SK-N-MC (cell line): ENCODE results near the gene NR4A3.

ENCODE experiments used
- DNase-seq: peaks from one replicate; pipeline ENCODE4 v3.0.0-alpha.2; 2011; ENCODE audit warnings: low read depth, low spot score
- H3K27ac ChIP-seq: fragments of 200-600 bp; sonication (generic); 2 replicates; pipeline ENCODE4 v1.5.1; 2016; ENCODE audit warnings: mixed run types
- H3K36me3 ChIP-seq: fragments of 200-600 bp; sonication (generic); 2 replicates; pipeline ENCODE4 v1.6.1; 2017; ENCODE audit warnings: antibody characterized with exemption, low read length, mixed read lengths; ENCODE audit not compliant: insufficient read depth
- H3K4me3 ChIP-seq: fragments of 200-600 bp; sonication (generic); 2 replicates; pipeline ENCODE4 v1.5.1; 2016
- H3K9ac ChIP-seq: fragments of 200-600 bp; sonication (generic); 2 replicates; pipeline ENCODE4 v1.8.0; 2017; ENCODE audit warnings: mixed run types, mixed read lengths; ENCODE audit not compliant: insufficient read length
- H3K9me3 ChIP-seq: fragments of 200-600 bp; sonication (generic); 2 replicates; pipeline ENCODE4 v1.6.1; 2017; ENCODE audit warnings: low read depth, mild to moderate bottlenecking, antibody characterized with exemption, low read length, moderate library complexity, mixed read lengths
- EZH2 ChIP-seq: fragments of 200-600 bp; sonication (generic); IDR thresholded peaks from one replicate; pipeline ENCODE4 v1.6.1; 2017; ENCODE audit warnings: antibody characterized with exemption
- FOXP2 ChIP-seq: optimal IDR thresholded peaks from 2 replicates; pipeline ENCODE3; 2011; ENCODE audit warnings: mild to moderate bottlenecking, moderate library complexity; ENCODE audit not compliant: insufficient read depth; ENCODE audit errors: extremely low read length, control extremely low read depth
- POLR2AphosphoS5 ChIP-seq: IDR thresholded peaks from 2 replicates; pipeline ENCODE4 v1.6.1; 2012; ENCODE audit warnings: mild to moderate bottlenecking, low read depth, low read length, borderline replicate concordance

Gene NR4A3

DNA sequence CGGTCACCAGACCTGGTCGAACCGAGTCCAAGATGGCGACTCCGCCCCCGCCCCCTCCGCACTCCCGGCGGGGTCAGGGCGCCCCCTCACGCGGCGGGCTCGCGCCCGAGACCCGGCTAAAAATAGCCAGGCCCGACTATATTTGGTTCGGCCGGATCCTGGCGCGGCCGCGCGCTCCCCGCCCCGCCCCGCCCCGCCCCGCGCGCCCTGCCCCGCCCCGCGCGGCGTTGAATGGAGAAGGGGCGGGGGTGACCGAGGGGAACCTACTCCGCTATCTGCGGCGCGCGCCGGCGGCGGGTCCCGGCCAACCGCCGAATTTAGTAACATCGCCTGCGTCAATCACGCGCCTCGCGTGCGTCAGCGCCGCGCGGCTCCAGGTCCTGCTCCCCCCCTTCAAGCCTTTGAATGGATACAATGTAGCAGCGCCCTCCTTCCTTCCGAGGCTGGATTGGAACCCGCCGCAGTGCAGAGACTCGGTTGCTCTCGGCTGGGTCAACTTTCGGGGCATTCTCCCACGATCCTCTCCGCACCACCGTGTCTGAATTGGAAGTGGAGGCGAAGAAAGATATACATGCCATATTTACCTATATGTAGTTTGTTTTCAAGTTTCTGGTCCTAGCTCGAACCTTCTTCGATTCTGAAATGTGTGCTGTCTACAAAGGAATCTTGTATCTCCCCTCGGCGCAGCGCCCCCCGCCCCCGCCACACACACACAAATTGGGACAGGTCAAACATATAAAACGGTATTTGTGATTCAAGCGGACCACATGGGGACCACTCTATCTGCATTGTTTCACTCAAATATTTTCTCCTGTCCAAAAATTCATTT, 1.6 kb upstream of the NR4A3 start:
- H3K27ac ChIP-seq, result peak overlapping the region; percentile 90
- no peaks in the 10 kb centered on the region for H3K9me3 ChIP-seq
- TF ChIP-seq FOXP2 (no peak), POLR2AphosphoS5 (peak; percentile 62; the same call in 1 of the 2 replicates)
- peak overlapping the region; percentile 89 for H3K9ac ChIP-seq
- H3K36me3 ChIP-seq, result no peaks in the 10 kb centered on the region
- peak overlapping the region; percentile 88 for H3K4me3 ChIP-seq
- DNase-seq, result no peak

DNA sequence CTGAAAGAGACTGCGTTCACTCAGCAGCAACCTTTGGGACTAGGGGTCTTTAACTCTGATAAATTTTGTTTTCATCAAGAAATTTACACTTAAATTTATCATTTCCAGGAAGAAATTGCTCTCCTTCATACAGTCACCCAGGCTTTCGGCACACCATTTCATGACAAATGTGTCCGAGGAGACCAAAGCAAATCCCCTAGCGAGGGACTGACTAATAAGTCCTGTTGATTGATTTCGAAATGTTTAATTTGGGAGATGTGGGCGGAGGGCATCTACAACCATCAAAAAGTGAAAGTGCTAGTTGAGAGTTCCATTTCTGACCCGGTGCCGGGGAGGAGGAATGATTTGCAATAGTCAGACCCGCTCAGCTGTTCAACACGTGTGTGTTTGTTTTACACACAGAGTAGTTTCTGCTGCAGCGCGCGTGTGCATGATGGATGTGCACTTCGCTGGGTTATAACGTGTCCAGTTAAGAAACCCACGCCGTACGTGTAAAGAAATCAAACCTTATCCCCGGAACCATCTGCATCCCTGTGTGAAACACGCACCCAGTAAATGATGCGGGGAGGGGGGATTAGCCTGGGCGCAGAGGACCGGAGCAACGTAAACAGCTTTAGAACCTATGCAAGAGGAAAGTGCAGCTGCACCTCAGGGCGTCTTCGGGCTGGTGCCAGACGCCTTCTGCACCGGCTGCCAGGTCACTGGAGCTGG, 845 bp upstream of the NR4A3 start:
- H3K36me3 ChIP-seq, result no peaks in the 10 kb centered on the region
- no peak for TF ChIP-seq EZH2
- no peak for TF ChIP-seq POLR2AphosphoS5
- no peak for TF ChIP-seq FOXP2
- no peak for DNase-seq
- H3K27ac ChIP-seq, result peak overlapping the region; percentile 53; the same call in 1 of the 2 replicates
- peak overlapping the region; percentile 85 for H3K4me3 ChIP-seq
- H3K9ac ChIP-seq, result peak overlapping the region; percentile 76
- no peaks in the 10 kb centered on the region for H3K9me3 ChIP-seq

DNA sequence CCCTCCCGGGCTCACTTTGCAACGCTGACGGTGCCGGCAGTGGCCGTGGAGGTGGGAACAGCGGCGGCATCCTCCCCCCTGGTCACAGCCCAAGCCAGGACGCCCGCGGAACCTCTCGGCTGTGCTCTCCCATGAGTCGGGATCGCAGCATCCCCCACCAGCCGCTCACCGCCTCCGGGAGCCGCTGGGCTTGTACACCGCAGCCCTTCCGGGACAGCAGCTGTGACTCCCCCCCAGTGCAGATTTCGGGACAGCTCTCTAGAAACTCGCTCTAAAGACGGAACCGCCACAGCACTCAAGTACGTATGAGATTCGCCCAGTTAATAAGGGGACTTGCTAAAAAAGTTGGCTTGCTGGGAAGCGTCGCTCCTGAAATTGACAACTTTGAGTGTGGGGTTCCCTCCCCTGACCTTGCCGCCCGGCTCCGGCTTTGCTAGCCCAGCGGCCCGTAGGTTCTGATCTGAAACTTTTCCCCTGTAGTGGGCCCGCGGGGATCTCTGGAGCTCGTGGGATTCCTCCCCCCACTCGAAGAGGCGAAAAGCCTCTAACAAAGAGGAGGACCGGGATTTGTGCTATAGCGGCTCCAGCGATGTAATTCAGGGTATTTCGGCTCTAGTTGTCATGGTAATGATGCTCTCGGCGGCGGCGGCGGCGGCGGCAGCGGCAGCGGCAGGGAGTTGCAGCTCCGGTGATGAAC, 572 bp downstream of the NR4A3 start:
- TF ChIP-seq POLR2AphosphoS5, result no peak
- no peak for TF ChIP-seq FOXP2
- TF ChIP-seq EZH2, result no peak
- Histone ChIP-seq H3K9me3 (no peaks in the 10 kb centered on the region), H3K27ac (no peak overlapping the region), H3K4me3 (peak overlapping the region; percentile 85), H3K9ac (peak overlapping the region; percentile 62), H3K36me3 (no peaks in the 10 kb centered on the region)
- no peak for DNase-seq

DNA sequence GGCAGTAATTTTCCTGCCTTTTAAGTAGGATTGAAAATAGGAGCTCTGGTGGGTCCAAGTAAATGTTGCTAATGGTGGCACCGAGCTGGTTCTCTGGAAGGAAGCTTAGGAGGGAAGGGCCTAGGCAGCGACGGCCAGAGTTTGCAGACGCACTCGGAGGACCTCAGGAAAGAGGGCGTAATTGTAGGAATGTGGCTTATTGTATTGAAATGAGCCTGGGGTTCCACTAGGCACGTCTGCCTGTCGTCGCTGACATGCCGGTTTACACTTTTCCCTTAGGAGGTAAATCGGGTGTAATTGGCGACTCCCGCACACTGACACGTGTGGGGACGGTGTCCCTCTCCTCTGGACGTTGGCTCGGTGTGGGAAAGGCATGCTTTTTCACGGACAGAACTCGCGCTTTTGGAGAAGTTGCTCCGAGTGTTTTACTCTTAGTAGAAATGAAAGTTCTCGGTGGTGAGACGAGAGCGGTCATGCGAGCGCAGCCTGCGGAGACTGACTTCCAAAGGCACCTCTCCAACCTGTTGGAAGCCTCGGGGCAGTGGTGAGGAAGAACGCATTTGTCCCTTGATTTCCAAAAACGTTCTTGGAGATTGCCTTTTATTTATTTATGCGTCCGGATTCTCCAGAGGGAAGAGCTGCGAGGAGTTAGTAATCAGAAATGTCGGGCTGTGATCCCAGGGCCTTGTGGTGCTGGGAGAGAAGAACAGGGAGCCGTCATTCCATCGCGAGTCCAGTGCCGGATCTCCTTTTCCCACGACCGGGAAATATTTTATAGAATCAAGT, 1.3 kb downstream of the NR4A3 start:
- TF ChIP-seq POLR2AphosphoS5 (no peak), EZH2 (no peak), FOXP2 (no peak)
- H3K9me3 ChIP-seq, result no peaks in the 10 kb centered on the region
- H3K4me3 ChIP-seq, result peak overlapping the region; percentile 85
- no peak for DNase-seq
- peak overlapping the region; percentile 62 for H3K9ac ChIP-seq
- H3K27ac ChIP-seq, result no peak overlapping the region
- no peaks in the 10 kb centered on the region; the same call in 1 of the 2 replicates for H3K36me3 ChIP-seq

DNA sequence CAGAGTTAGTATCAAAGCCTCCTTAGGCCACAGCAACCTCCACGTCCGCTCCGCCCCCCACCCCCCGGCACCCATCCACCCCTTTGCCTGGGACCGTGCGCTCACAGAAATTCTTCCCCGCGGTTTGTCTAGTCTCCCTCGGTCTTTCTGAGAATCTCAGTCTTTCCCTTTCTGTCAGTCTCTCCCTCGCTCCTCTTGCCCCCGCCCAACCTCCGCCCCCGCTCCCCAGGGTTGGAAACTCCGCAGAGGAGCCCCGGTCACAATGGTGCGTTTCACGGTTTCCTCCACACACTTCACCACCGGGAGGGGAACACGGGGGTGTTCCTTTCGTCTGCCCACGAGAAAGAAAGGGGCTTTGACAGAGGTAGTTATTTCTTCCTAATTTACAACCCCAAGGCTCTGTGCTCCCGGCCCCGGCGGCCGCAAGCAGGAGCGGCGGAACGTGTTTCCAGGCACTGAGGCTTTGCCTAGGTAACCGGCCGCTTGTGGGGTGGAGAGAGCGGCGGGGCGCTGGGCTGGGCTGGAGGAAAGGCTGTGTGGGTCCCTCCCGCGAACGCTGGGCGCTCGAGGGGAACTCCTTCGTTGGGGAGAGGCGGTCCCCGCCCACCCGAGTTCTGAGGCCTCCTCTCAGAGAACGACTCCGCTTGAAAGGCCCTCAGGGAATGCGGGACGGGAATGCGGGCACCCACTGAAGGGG, 2.1 kb downstream of the NR4A3 start:
- no peaks in the 10 kb centered on the region for H3K9me3 ChIP-seq
- H3K9ac ChIP-seq, result peak overlapping the region; percentile 64
- peak overlapping the region; percentile 85 for H3K4me3 ChIP-seq
- no peaks in the 10 kb centered on the region; the same call in 1 of the 2 replicates for H3K36me3 ChIP-seq
- no peak for DNase-seq
- H3K27ac ChIP-seq, result no peak overlapping the region
- TF ChIP-seq FOXP2, result no peak
- no peak for TF ChIP-seq POLR2AphosphoS5
- no peak for TF ChIP-seq EZH2

DNA sequence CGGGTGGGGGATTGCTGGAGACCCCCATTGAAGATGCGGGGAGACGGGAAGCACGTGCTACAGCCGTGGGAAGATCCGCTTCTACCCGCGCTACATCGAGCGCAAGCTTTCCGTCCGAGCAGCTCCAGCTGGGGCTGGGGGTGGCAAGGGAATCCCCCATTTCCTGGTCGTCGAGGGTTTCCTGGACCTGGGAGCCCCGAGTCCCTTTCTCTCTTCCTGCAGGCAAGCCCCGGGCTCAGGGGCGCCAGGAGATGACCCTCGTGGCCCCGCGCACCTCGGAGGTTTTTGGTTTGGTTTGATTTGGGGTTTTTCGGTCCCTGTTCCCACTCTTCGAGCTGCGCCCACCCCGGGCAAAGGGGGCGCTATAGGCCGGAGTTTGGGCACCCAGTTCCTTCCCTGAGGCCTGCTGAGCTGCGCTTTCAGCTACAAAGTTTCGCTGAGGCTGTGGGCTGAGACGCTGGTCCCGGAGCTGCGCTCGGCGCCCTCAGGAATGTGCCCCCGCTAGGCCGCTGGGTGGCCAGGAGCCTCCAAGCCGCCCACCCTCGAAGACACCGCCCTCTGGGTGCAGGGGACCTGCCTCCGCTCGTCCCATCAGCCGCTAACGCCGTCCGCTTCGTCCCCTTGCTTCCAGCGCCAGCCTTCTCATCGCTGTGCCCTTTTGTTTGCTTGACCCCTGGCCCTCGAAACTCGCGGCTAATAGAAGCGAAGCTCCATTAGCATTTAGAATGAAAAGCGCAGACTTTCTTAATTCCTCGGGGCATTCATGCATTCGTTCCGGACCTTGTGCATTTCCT, 2.9 kb downstream of the NR4A3 start:
- no peak for DNase-seq
- H3K36me3 ChIP-seq, result no peaks in the 10 kb centered on the region; the same call in 1 of the 2 replicates
- H3K27ac ChIP-seq, result no peak overlapping the region
- H3K9ac ChIP-seq, result peak overlapping the region; percentile 64
- H3K9me3 ChIP-seq, result no peaks in the 10 kb centered on the region
- peak overlapping the region; percentile 85 for H3K4me3 ChIP-seq
- TF ChIP-seq FOXP2, result no peak
- no peak for TF ChIP-seq EZH2
- no peak for TF ChIP-seq POLR2AphosphoS5
